IPS-20b (cell line): ENCODE results near the gene CEP250.

ENCODE experiments used
- H3K27ac ChIP-seq: one replicate; pipeline ENCODE4 v1.5.1; 2013; ENCODE audit warnings: low read length
- H3K27me3 ChIP-seq: 2 replicates; pipeline ENCODE4 v1.6.1; 2013; ENCODE audit warnings: mild to moderate bottlenecking, low read length, inconsistent platforms; ENCODE audit not compliant: insufficient read depth
- H3K36me3 ChIP-seq: 2 replicates; pipeline ENCODE4 v1.6.1; 2013; ENCODE audit warnings: low read depth, mild to moderate bottlenecking, inconsistent platforms, low read length, moderate library complexity; ENCODE audit not compliant: insufficient read depth
- H3K4me1 ChIP-seq: 2 replicates; pipeline ENCODE4 v1.6.1; 2013; ENCODE audit warnings: mild to moderate bottlenecking, control low read depth, inconsistent platforms, low read length, moderate library complexity; ENCODE audit not compliant: insufficient read depth
- H3K4me3 ChIP-seq: 2 replicates; pipeline ENCODE4 v1.5.1; 2013; ENCODE audit warnings: mild to moderate bottlenecking, low read length, inconsistent platforms
- H3K9ac ChIP-seq: 2 replicates; pipeline ENCODE4 v1.6.1; 2013; ENCODE audit warnings: low read depth, mild to moderate bottlenecking, inconsistent platforms, low read length, moderate library complexity
- H3K9me3 ChIP-seq: 2 replicates; pipeline ENCODE4 v1.6.1; 2013; ENCODE audit warnings: mild to moderate bottlenecking, low read depth, low read length, inconsistent platforms; ENCODE audit not compliant: insufficient read depth

Gene CEP250

GRCh38 chr20:35502352-35502751 lies 47.0 kb downstream of the CEP250 start:
- no peak overlapping the region for H3K9ac ChIP-seq
- H3K36me3 ChIP-seq, result peaks cover 93% of the 10 kb centered on the region
- H3K4me3 ChIP-seq, result no peak overlapping the region
- no peak overlapping the region for H3K27ac ChIP-seq
- no peaks in the 10 kb centered on the region for H3K4me1 ChIP-seq
- no peaks in the 10 kb centered on the region for H3K9me3 ChIP-seq
- H3K27me3 ChIP-seq, result no peaks in the 10 kb centered on the region

GRCh38 chr20:35503281-35503680 lies 47.9 kb downstream of the CEP250 start:
- Histone ChIP-seq H3K9ac (no peak overlapping the region), H3K27ac (no peak overlapping the region), H3K36me3 (peaks cover 93% of the 10 kb centered on the region), H3K4me1 (no peaks in the 10 kb centered on the region), H3K27me3 (no peaks in the 10 kb centered on the region), H3K4me3 (no peak overlapping the region), H3K9me3 (no peaks in the 10 kb centered on the region)

DNA sequence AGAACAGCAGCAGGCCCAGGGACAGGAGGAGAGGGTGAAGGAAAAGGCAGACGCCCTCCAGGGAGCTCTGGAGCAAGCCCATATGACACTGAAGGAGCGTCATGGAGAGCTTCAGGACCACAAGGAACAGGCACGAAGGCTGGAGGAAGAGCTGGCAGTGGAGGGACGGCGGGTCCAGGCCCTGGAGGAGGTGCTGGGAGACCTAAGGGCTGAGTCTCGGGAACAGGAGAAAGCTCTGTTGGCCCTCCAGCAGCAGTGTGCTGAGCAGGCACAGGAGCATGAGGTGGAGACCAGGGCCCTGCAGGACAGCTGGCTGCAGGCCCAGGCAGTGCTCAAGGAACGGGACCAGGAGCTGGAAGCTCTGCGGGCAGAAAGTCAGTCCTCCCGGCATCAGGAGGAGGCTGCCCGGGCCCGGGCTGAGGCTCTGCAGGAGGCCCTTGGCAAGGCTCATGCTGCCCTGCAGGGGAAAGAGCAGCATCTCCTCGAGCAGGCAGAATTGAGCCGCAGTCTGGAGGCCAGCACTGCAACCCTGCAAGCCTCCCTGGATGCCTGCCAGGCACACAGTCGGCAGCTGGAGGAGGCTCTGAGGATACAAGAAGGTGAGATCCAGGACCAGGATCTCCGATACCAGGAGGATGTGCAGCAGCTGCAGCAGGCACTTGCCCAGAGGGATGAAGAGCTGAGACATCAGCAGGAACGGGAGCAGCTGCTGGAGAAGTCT lies 48.6 kb downstream of the CEP250 start:
- no peak overlapping the region for H3K27ac ChIP-seq
- no peaks in the 10 kb centered on the region for H3K4me1 ChIP-seq
- peaks cover 93% of the 10 kb centered on the region for H3K36me3 ChIP-seq
- H3K27me3 ChIP-seq, result no peaks in the 10 kb centered on the region
- no peak overlapping the region for H3K9ac ChIP-seq
- no peak overlapping the region for H3K4me3 ChIP-seq
- H3K9me3 ChIP-seq, result no peaks in the 10 kb centered on the region

DNA sequence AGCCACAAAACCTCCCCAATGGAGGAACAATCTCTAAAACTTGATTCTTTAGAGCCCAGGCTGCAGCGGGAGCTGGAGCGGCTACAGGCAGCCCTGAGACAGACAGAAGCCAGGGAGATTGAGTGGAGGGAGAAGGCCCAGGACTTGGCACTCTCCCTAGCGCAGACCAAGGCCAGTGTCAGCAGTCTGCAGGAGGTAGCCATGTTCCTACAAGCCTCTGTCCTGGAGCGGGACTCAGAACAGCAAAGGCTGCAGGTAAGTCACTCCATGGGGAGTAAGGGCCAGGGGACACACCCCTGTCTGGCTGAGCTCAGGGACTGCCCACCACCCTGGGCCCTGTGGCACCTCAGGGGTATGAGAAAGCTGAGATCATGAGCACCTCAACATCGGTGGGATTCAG lies 49.4 kb downstream of the CEP250 start:
- no peak overlapping the region for H3K27ac ChIP-seq
- H3K4me3 ChIP-seq, result no peak overlapping the region
- no peak overlapping the region for H3K9ac ChIP-seq
- H3K9me3 ChIP-seq, result no peaks in the 10 kb centered on the region
- peaks cover 93% of the 10 kb centered on the region for H3K36me3 ChIP-seq
- no peaks in the 10 kb centered on the region for H3K27me3 ChIP-seq
- H3K4me1 ChIP-seq, result no peaks in the 10 kb centered on the region

DNA sequence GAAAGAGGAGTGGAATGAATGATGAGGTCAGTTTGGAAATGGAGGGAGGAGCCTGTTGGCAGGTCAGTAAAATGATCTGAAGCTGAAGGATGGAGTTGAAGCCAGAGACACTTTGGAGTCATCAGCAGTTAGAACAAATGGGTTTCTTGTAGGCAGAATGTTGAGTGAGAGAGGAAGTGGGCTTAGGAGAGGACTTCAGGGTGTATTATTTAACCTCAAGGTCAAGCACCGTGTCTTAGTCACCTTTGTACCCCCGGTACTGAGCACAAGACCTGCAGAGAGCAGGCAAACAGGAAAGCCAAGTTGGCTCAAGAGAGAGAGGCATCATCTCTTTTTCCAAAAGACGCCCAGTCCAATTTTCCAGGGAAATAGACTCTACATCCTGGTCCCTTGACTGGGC lies 50.8 kb downstream of the CEP250 start:
- no peaks in the 10 kb centered on the region for H3K9me3 ChIP-seq
- no peak overlapping the region for H3K9ac ChIP-seq
- H3K36me3 ChIP-seq, result peaks cover 93% of the 10 kb centered on the region
- no peak overlapping the region for H3K27ac ChIP-seq
- H3K27me3 ChIP-seq, result no peaks in the 10 kb centered on the region
- no peaks in the 10 kb centered on the region for H3K4me1 ChIP-seq
- H3K4me3 ChIP-seq, result no peak overlapping the region

- Histone ChIP-seq H3K36me3 (peaks cover 94% of the 10 kb centered on the region), H3K27me3 (no peaks in the 10 kb centered on the region), H3K9ac (no peak overlapping the region), H3K4me3 (no peak overlapping the region), H3K4me1 (no peaks in the 10 kb centered on the region), H3K9me3 (no peaks in the 10 kb centered on the region), H3K27ac (no peak overlapping the region)
Measured at GRCh38 chr20:35506872-35507638, 51.7 kb downstream of the CEP250 start.

- H3K9ac ChIP-seq, result no peak overlapping the region
- no peaks in the 10 kb centered on the region for H3K27me3 ChIP-seq
- no peaks in the 10 kb centered on the region for H3K9me3 ChIP-seq
- no peak overlapping the region for H3K4me3 ChIP-seq
- H3K27ac ChIP-seq, result no peak overlapping the region
- no peaks in the 10 kb centered on the region for H3K4me1 ChIP-seq
- H3K36me3 ChIP-seq, result peaks cover 91% of the 10 kb centered on the region
Measured at GRCh38 chr20:35508493-35509218, 53.3 kb downstream of the CEP250 start.

DNA sequence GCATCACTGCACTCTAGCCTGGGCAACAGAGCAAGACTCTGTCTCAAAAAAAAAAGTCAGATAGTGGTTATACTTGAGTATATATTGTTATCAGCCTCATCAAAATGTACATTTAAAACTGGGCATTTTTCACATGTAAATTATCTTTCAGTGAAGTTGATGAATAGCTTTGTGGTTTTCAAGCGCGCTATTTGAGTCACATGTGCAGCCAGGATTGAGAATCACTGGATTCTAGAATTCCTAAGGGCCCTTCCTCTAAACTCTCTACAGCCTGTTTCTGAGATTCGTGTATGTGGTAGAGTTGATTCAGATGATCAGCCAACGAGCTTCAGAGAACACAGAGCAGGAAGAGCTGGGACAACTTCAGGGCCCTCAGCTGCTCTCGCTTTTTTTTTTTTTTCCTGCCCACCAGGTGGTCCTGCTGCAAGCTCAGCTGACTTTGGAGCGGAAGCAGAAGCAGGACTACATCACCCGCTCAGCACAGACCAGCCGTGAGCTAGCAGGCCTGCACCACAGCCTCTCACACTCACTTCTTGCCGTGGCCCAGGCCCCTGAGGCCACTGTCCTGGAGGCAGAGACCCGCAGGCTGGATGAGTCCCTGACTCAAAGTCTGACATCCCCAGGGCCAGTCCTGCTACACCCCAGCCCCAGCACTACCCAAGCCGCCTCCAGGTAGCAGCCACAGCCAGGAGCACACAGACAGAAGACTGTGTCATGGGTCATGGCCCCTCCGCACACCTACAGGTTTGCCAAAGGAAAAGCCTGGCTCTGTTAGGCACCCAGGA lies 55.7 kb downstream of the CEP250 start:
- H3K27ac ChIP-seq, result no peak overlapping the region
- H3K27me3 ChIP-seq, result no peaks in the 10 kb centered on the region
- no peak overlapping the region for H3K4me3 ChIP-seq
- no peak overlapping the region for H3K9ac ChIP-seq
- H3K36me3 ChIP-seq, result peaks cover 79% of the 10 kb centered on the region
- H3K9me3 ChIP-seq, result no peaks in the 10 kb centered on the region
- no peaks in the 10 kb centered on the region for H3K4me1 ChIP-seq

GRCh38 chr20:35511814-35512420 lies 56.5 kb downstream of the CEP250 start:
- Histone ChIP-seq H3K27me3 (no peaks in the 10 kb centered on the region), H3K4me1 (no peaks in the 10 kb centered on the region), H3K9me3 (no peaks in the 10 kb centered on the region), H3K4me3 (no peak overlapping the region), H3K27ac (no peak overlapping the region), H3K9ac (no peak overlapping the region), H3K36me3 (peaks cover 72% of the 10 kb centered on the region)

- H3K4me1 ChIP-seq, result no peaks in the 10 kb centered on the region
- H3K4me3 ChIP-seq, result no peak overlapping the region
- H3K27ac ChIP-seq, result no peak overlapping the region
- peaks cover 47% of the 10 kb centered on the region for H3K36me3 ChIP-seq
- H3K27me3 ChIP-seq, result no peaks in the 10 kb centered on the region
- no peaks in the 10 kb centered on the region for H3K9me3 ChIP-seq
- no peak overlapping the region for H3K9ac ChIP-seq
Measured at GRCh38 chr20:35514371-35514932, 59.1 kb downstream of the CEP250 start.

- H3K27me3 ChIP-seq, result no peaks in the 10 kb centered on the region
- H3K9me3 ChIP-seq, result no peaks in the 10 kb centered on the region
- peaks cover 38% of the 10 kb centered on the region for H3K36me3 ChIP-seq
- H3K4me1 ChIP-seq, result no peaks in the 10 kb centered on the region
- no peak overlapping the region for H3K9ac ChIP-seq
- no peak overlapping the region for H3K27ac ChIP-seq
- H3K4me3 ChIP-seq, result no peak overlapping the region
Measured at GRCh38 chr20:35515341-35515740, 59.9 kb downstream of the CEP250 start.
